WTC11 (cell line): Measurements from ENCODE around the gene PRR5L.

Experiments
- ELF4 ChIP-seq: sonication (generic); formaldehyde crosslinking; IDR thresholded peaks from 2 replicates; pipeline ENCODE4 v1.8.1; 2022; ENCODE audit warnings: low read depth, mild to moderate bottlenecking, moderate library complexity, missing genetic modification reagents
- IRF2 ChIP-seq: sonication (generic); formaldehyde crosslinking; IDR thresholded peaks from 2 replicates; pipeline ENCODE4 v1.8.0; 2022; ENCODE audit warnings: low read depth, missing genetic modification reagents, borderline replicate concordance
- PRRX2 ChIP-seq: fragments of 250-450 bp; sonication (Bioruptor Pico); IDR thresholded peaks from 2 replicates; pipeline ENCODE4 v1.8.0; 2021; ENCODE audit warnings: mild to moderate bottlenecking
- SP1 ChIP-seq: sonication (generic); formaldehyde crosslinking; conservative IDR thresholded peaks from 2 replicates; pipeline ENCODE4 v1.8.1; 2022; ENCODE audit warnings: missing genetic modification reagents
- TEAD4 ChIP-seq: sonication (generic); formaldehyde crosslinking; IDR thresholded peaks from 2 replicates; pipeline ENCODE4 v1.8.0; 2022; ENCODE audit warnings: mild to moderate bottlenecking, missing genetic modification reagents
- TP53 ChIP-seq: sonication (generic); formaldehyde crosslinking; IDR thresholded peaks from 2 replicates; pipeline ENCODE4 v1.8.1; 2023; ENCODE audit warnings: mild to moderate bottlenecking, missing genetic modification reagents
- ZNF138 ChIP-seq: sonication (generic); formaldehyde crosslinking; conservative IDR thresholded peaks from 2 replicates; pipeline ENCODE4 v1.8.1; 2022; ENCODE audit warnings: mild to moderate bottlenecking, moderate library complexity, missing genetic modification reagents
- ZNF232 ChIP-seq: sonication (generic); formaldehyde crosslinking; IDR thresholded peaks from 2 replicates; pipeline ENCODE4 v1.8.0; 2022; ENCODE audit warnings: mild to moderate bottlenecking, missing genetic modification reagents
- ZNF263 ChIP-seq: sonication (generic); formaldehyde crosslinking; IDR thresholded peaks from 2 replicates; pipeline ENCODE4 v1.8.1; 2022; ENCODE audit warnings: low read depth, mild to moderate bottlenecking, moderate library complexity, missing genetic modification reagents
- TF ChIP-seq, protein P1 (sequence below): fragments of 200-600 bp; IDR thresholded peaks from 2 replicates; pipeline ENCODE4 v1.8.0; 2022; ENCODE audit warnings: antibody characterized with exemption
- TF ChIP-seq, protein P2 (sequence below): sonication (generic); formaldehyde crosslinking; IDR thresholded peaks from 2 replicates; pipeline ENCODE4 v1.8.0; 2022; ENCODE audit warnings: mild to moderate bottlenecking, missing genetic modification reagents
- TF ChIP-seq, protein P3 (sequence below): sonication (generic); formaldehyde crosslinking; IDR thresholded peaks from 2 replicates; pipeline ENCODE4 v1.8.1; 2023; ENCODE audit warnings: mild to moderate bottlenecking, moderate library complexity, missing genetic modification reagents

GRCh38 chr11:36452236-36452940 lies 156.3 kb downstream of the PRR5L start:
- no peak for TF ChIP-seq ELF4
- TF ChIP-seq, protein P1, sequence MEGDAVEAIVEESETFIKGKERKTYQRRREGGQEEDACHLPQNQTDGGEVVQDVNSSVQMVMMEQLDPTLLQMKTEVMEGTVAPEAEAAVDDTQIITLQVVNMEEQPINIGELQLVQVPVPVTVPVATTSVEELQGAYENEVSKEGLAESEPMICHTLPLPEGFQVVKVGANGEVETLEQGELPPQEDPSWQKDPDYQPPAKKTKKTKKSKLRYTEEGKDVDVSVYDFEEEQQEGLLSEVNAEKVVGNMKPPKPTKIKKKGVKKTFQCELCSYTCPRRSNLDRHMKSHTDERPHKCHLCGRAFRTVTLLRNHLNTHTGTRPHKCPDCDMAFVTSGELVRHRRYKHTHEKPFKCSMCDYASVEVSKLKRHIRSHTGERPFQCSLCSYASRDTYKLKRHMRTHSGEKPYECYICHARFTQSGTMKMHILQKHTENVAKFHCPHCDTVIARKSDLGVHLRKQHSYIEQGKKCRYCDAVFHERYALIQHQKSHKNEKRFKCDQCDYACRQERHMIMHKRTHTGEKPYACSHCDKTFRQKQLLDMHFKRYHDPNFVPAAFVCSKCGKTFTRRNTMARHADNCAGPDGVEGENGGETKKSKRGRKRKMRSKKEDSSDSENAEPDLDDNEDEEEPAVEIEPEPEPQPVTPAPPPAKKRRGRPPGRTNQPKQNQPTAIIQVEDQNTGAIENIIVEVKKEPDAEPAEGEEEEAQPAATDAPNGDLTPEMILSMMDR: no peak
- TF ChIP-seq, protein P2, sequence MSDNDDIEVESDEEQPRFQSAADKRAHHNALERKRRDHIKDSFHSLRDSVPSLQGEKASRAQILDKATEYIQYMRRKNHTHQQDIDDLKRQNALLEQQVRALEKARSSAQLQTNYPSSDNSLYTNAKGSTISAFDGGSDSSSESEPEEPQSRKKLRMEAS: no peak
- TF ChIP-seq ZNF232 (CRISPR knock-in tag): no peak
- no peak for TF ChIP-seq PRRX2 (CRISPR knock-in tag)
- TF ChIP-seq ZNF263 (CRISPR knock-in tag): no peak
- TF ChIP-seq, protein P3, sequence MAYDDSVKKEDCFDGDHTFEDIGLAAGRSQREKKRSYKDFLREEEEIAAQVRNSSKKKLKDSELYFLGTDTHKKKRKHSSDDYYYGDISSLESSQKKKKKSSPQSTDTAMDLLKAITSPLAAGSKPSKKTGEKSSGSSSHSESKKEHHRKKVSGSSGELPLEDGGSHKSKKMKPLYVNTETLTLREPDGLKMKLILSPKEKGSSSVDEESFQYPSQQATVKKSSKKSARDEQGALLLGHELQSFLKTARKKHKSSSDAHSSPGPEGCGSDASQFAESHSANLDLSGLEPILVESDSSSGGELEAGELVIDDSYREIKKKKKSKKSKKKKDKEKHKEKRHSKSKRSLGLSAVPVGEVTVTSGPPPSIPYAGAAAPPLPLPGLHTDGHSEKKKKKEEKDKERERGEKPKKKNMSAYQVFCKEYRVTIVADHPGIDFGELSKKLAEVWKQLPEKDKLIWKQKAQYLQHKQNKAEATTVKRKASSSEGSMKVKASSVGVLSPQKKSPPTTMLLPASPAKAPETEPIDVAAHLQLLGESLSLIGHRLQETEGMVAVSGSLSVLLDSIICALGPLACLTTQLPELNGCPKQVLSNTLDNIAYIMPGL (CRISPR knock-in tag): no peak
- no peak for TF ChIP-seq TP53 (CRISPR knock-in tag)
- no peak for TF ChIP-seq IRF2 (CRISPR knock-in tag)
- TF ChIP-seq TEAD4: no peak
- no peak for TF ChIP-seq SP1 (CRISPR knock-in tag)
- no peak for TF ChIP-seq ZNF138
